Common myeloid progenitor, CD34-positive (primary cell): Measurements from ENCODE around the gene CSMD2.

Source experiments
- CTCF ChIA-PET: fragments of 350-600 bp; sonication (Branson Sonifier 250); formaldehyde crosslinking; loops from one replicate; lab custom pipeline; 2021; ENCODE audit warnings: antibody characterized with exemption; lab: Charles Lee
- POLR2A ChIA-PET: fragments of 350-600 bp; sonication (Branson Sonifier 250); formaldehyde crosslinking; loops from one replicate; lab custom pipeline; 2021; ENCODE audit warnings: antibody characterized with exemption; lab: Charles Lee
- DNase-seq, 3 donors: peaks; one replicate each; pipeline versions ENCODE4 v3.0.0 to v3.0.0-alpha.2; 2013
- H3K27ac ChIP-seq, 2 experiments: 1 replicate in 1 of 2; 2 replicates in 1 of 2; pipeline ENCODE4 v1.7.0; 2013; ENCODE audit warnings: inconsistent platforms in 2 of 2, low read length in 2 of 2, mild to moderate bottlenecking in 2 of 2, low read depth in 1 of 2, moderate library complexity in 1 of 2; ENCODE audit not compliant: severe bottlenecking in 2 of 2, insufficient read depth in 1 of 2, poor library complexity in 1 of 2
- H3K27me3 ChIP-seq, 5 experiments: replicated peaks in 2 of 5; 1 replicate in 3 of 5; 2 replicates in 2 of 5; pipeline versions ENCODE4 v1.6.1 to v1.7.0; 2013; ENCODE audit warnings: low read length in 4 of 5, mild to moderate bottlenecking in 2 of 5, moderate library complexity in 2 of 5, inconsistent platforms in 1 of 5; ENCODE audit not compliant: insufficient read depth in 5 of 5, control insufficient read depth in 4 of 5
- H3K36me3 ChIP-seq, 4 experiments: 1 replicate in 2 of 4; 2 replicates in 2 of 4; pipeline versions ENCODE4 v1.6.1 to v1.7.0; 2013; ENCODE audit warnings: low read length in 3 of 4, control low read depth in 1 of 4, mild to moderate bottlenecking in 1 of 4; ENCODE audit not compliant: control insufficient read depth in 4 of 4, insufficient read depth in 4 of 4
- H3K4me1 ChIP-seq, 4 experiments: 1 replicate in 3 of 4; 2 replicates in 1 of 4; pipeline versions ENCODE4 v1.6.1 to v1.7.1; 2013; ENCODE audit warnings: low read length in 3 of 4, mild to moderate bottlenecking in 3 of 4, control low read depth in 1 of 4, inconsistent platforms in 1 of 4, moderate library complexity in 1 of 4; ENCODE audit not compliant: control insufficient read depth in 4 of 4, insufficient read depth in 4 of 4; ENCODE audit errors: control extremely low read depth in 1 of 4
- H3K4me3 ChIP-seq, 7 experiments: 1 replicate in 4 of 7; 2 replicates in 3 of 7; pipeline versions ENCODE4 v1.5.1 to v1.7.0; 2013; ENCODE audit warnings: mild to moderate bottlenecking in 7 of 7, low read length in 6 of 7, moderate library complexity in 6 of 7, inconsistent platforms in 2 of 7, low read depth in 2 of 7, control low read depth in 1 of 7; ENCODE audit not compliant: insufficient read depth in 4 of 7, control insufficient read depth in 1 of 7; ENCODE audit errors: extremely low read depth in 1 of 7
- H3K9me3 ChIP-seq, 5 experiments: 1 replicate in 4 of 5; 2 replicates in 1 of 5; pipeline versions ENCODE4 v1.6.1 to v1.7.1; 2013; ENCODE audit warnings: low read length in 4 of 5, mild to moderate bottlenecking in 2 of 5, inconsistent platforms in 1 of 5, low read depth in 1 of 5, moderate library complexity in 1 of 5; ENCODE audit not compliant: control insufficient read depth in 4 of 5, insufficient read depth in 2 of 5; ENCODE audit errors: control extremely low read depth in 1 of 5
- WGBS: methylation state at CpG from one replicate; pipeline ENCODE4 v1.1.5; 2013; ENCODE audit not compliant: insufficient coverage; 5-methylcytosine and 5-hydroxymethylcytosine counted together

The CSMD2 gene

DNA sequence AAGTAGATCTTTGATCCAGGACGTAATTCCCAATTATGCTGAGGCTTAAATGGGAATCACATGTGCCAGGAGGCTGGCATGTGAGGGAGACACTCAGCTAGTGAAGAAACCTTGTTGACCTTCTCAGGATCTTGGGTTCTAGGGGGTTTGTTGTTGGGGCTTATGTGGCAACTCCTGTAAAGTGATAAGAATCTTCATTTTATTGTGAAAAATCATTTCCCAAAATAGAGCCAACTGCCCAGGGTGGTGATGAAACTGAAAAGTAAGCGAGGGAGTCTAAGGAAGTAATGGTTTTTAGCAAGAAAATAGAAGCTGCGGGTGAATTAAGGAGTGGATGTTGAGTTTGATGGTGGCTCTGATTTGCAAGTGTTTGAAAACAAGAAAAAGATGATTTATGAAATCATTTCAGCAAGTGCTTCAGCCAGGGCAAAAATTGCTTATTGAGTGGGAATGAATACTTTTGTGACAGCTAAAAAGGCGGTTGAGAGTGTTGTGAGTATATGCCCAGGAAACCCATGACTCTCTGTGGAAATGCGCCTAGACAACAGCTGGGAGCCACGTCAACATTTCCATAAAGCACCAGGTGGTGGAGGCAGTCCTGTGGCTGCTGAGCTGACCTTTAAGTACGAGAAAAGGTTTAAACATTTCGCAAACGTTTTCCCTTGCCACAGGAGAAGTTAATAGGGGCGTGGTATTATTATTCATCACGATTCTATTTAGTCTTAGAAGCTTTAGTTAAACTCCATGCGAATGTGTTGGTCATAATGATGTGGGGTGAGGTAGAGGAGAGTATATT lies 198.5 kb downstream of the CSMD2 start:
- ChIA-PET POLR2A (no interaction called here), CTCF (interaction anchor here (0.6 kb wide), 1 partner anchor 270 kb away, joined by 3 read pairs; no protein-coding TSS in a partner anchor)
- Histone ChIP-seq H3K27ac (no peak overlapping the region), H3K4me3 (no peak overlapping the region), H3K36me3 (no peaks in the 10 kb centered on the region), H3K9me3 (no peaks in the 10 kb centered on the region), H3K27me3 (no peaks in the 10 kb centered on the region), H3K4me1 (no peaks in the 10 kb centered on the region)
- 80% methylated on average over 11 of the region's 12 CpGs for WGBS
- DNase-seq: no peak

DNA sequence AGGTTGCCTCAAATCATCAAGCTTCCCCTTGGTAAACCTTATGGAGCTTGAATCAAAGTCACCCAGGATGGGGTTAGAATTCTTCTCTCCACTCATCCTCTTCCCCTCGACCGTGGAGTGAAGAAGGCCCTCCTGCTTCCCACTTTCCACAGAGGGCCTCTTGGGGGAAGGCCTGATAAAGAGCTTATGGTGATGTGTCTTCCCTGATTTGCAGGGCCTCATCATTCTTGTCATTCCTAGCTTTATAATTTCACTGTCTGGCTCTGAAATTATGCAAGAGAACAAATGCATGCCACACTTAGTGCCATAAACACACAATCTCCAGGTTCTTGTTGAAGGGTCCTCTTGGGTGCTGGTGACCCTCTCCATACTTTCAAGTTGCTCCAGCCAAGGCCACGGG lies 199.9 kb downstream of the CSMD2 start:
- no peak overlapping the region for H3K27ac ChIP-seq
- ChIA-PET POLR2A (no interaction called here), CTCF (no interaction called here)
- H3K36me3 ChIP-seq: no peaks in the 10 kb centered on the region
- WGBS: 100% methylated on average over 1 of the region's 3 CpGs
- no peaks in the 10 kb centered on the region for H3K4me1 ChIP-seq
- no peaks in the 10 kb centered on the region for H3K9me3 ChIP-seq
- no peak for DNase-seq
- no peaks in the 10 kb centered on the region for H3K27me3 ChIP-seq
- H3K4me3 ChIP-seq: no peak overlapping the region

DNA sequence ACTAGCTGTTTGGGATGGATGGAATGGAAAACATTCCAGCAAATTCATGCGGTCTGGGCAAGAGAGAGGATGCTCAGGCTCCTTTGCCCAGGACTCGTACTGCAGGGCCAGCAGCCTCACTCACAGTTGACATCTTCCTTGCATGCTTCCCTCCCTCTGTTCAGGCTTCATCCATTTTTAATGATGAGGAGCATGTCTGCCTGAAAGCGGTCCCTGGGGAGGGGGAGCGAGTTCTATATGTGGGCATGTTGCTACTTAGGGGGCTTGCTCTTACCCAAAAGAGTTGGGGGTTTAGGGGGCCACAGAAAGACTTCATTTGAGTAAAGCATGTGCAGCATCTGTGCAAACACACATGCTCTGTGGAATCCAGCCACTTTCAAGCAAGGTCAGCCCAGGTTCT lies 203.0 kb downstream of the CSMD2 start:
- ChIA-PET POLR2A (no interaction called here), CTCF (no interaction called here)
- Histone ChIP-seq H3K4me3 (no peak overlapping the region), H3K4me1 (no peaks in the 10 kb centered on the region), H3K9me3 (no peaks in the 10 kb centered on the region), H3K36me3 (no peaks in the 10 kb centered on the region), H3K27me3 (peaks cover 0 to 2% (median 0%) of the 10 kb centered on the region in 5 experiments), H3K27ac (no peak overlapping the region)
- 100% methylated on average over 4 of the region's 4 CpGs for whole genome bisulfite sequencing
- DNase-seq: no peak

DNA sequence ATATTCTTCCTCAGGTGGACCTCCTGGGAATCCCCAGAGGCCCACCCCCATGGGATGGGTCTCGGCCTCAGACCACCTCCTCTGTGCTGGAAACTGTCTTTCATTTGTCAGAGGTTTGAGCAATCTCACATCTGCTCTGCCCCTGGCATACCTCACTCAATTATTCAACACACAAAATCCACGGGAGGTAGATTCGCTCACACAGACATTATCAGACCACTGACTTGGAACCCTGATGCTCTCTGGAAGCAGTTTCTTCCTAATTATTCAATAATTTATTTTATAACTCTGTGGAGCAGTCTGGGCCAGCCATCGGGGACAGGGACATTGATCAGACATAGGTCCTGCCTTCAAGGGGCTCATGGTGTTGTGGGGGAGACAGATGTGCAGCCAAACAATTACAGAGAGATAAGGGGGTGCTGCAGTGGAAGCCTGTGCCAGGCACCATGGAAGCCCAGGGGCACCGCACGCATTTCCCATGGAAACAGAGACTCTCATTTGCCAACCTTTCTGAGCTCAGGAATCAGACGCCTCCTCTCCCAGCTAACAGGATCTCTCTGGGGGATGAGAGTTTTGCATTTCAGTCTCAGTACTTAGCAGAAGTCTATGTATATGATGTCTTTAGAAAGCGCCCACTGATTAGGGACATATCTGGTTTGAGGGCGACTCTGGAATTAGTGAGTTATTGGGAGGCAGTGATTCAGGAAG lies 204.7 kb downstream of the CSMD2 start:
- Histone ChIP-seq H3K4me3 (no peak overlapping the region), H3K27ac (no peak overlapping the region), H3K4me1 (no peaks in the 10 kb centered on the region), H3K36me3 (no peaks in the 10 kb centered on the region), H3K9me3 (no peaks in the 10 kb centered on the region), H3K27me3 (peaks cover 0 to 2% (median 0%) of the 10 kb centered on the region in 5 experiments)
- CTCF ChIA-PET: interaction anchor here (0.6 kb wide), 1 partner anchor 40 kb away, joined by 3 read pairs; no protein-coding TSS in a partner anchor
- 98% methylated on average over 6 of the region's 9 CpGs for WGBS
- POLR2A ChIA-PET: no interaction called here
- no peak for DNase-seq

DNA sequence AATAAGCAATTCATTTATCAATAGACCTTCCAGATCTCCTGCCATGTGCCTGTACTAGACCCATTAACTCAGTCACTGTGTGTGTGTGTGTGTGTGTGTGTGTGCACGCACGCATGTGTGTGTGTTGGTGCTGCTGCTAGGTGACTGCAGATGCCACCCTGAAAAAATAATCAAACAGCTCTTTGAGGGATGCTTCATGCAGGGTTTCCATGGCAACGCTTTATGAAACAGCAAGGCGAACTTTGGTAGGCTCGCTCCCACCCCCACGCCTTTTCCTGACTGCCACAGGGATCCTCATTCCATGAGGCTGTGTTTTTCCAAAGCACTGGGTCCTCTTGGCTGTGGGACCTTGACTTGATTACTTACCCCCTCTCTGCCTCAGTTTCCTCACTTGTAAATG lies 207.2 kb downstream of the CSMD2 start:
- CTCF ChIA-PET: no interaction called here

DNA sequence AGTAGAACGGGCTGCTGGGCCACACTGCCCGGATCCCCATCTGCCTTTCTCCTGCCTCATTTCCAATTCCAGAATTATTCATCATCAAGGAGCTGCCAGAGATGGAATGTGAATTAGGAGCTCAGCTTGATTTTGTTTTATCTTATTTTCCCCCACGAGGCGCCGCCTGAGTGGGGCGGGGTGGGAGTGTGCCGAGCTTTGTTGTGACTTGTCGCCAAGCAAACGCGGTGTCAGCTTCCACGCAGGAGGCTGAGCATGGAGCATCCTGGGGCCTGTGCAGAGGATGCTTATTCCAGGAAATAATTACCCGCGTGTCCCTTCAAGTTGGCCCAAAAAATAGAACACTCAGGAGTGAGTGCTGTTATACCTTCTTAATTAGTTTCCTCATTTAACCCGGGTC lies 209.9 kb downstream of the CSMD2 start:
- Histone ChIP-seq H3K4me1 (no peaks in the 10 kb centered on the region), H3K27ac (no peak overlapping the region)
- POLR2A ChIA-PET: no interaction called here

More for the DNA sequence above, 207.2 kb downstream of the CSMD2 start:
- Histone ChIP-seq H3K4me3 (no peak overlapping the region), H3K4me1 (no peaks in the 10 kb centered on the region), H3K36me3 (no peaks in the 10 kb centered on the region), H3K27ac (no peak overlapping the region), H3K27me3 (peaks cover 0 to 2% (median 0%) of the 10 kb centered on the region in 5 experiments), H3K9me3 (no peaks in the 10 kb centered on the region)
- POLR2A ChIA-PET: no interaction called here
- WGBS: 92% methylated on average over 4 of the region's 6 CpGs
- DNase-seq: no peak

DNA sequence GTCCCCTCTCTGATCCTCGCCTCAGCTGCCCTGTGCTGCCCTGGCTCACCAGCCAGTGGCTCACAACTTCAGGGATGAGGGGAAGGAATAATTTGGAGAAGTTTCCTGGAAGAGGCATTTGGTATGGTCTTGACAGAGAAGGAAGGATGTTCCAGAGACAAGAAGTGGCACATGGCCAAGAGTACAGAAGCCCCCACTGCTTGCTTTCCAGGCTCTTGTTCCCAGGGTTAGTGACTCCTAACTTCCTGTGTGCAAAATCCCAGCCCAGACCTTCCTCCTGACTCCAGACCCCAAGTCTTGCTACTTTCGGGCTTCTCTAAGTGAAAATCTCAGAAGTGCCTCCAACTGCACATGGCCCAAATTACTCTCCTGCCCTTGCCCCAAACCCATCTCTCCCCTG lies 215.5 kb downstream of the CSMD2 start:
- Histone ChIP-seq H3K27me3 (peaks cover 0 to 2% (median 0%) of the 10 kb centered on the region in 5 experiments), H3K4me3 (no peak overlapping the region), H3K9me3 (no peaks in the 10 kb centered on the region), H3K36me3 (no peaks in the 10 kb centered on the region), H3K4me1 (no peaks in the 10 kb centered on the region), H3K27ac (no peak overlapping the region)
- CTCF ChIA-PET: no interaction called here
- 88% methylated on average over 1 of the region's 2 CpGs for WGBS
- POLR2A ChIA-PET: no interaction called here
- no peak for DNase-seq

More for the DNA sequence above, 209.9 kb downstream of the CSMD2 start:
- 84% methylated on average over 11 of the region's 14 CpGs for WGBS
- CTCF ChIA-PET: no interaction called here
- Histone ChIP-seq H3K27me3 (peaks cover 0 to 2% (median 0%) of the 10 kb centered on the region in 5 experiments), H3K36me3 (no peaks in the 10 kb centered on the region), H3K4me3 (no peak overlapping the region), H3K9me3 (no peaks in the 10 kb centered on the region)
- DNase-seq: no peak
